Fibroblast of the aortic adventitia (primary cell): ENCODE results near the gene ZNHIT2. TPM values are rescaled to one million over a fixed set of nuclear protein-coding genes. Genes with fewer than 3 reads are reported as not detected.
A peak's percentile ranks its signal among the peaks of the same experiment; 100 is the strongest.

Experiments used
- DNase-seq: peaks from one replicate; pipeline ENCODE4 v3.0.0-alpha.2; 2010; ENCODE audit warnings: low read depth
- H3K4me3 ChIP-seq: 2 replicates; pipeline ENCODE4 v1.5.1; 2011; ENCODE audit warnings: low read depth, mild to moderate bottlenecking, control low read depth, low read length, moderate library complexity
- total RNA-seq: library from RNA; depleted of rRNA; stranded (reverse); fragments of >200 nt; gene quantifications from 2 replicates; pipeline ENCODE4 v1.2.3, GENCODE V29; 2012; ENCODE audit warnings: low replicate concordance
- TF ChIP-seq, protein P1 (sequence below): IDR thresholded peaks from 2 replicates; pipeline ENCODE4 v1.5.1; 2011; ENCODE audit warnings: mild to moderate bottlenecking, low read length, control low read depth, inconsistent platforms; ENCODE audit not compliant: insufficient read depth

The ZNHIT2 gene
- total RNA-seq, 1 donor = 9.9 TPM

DNA sequence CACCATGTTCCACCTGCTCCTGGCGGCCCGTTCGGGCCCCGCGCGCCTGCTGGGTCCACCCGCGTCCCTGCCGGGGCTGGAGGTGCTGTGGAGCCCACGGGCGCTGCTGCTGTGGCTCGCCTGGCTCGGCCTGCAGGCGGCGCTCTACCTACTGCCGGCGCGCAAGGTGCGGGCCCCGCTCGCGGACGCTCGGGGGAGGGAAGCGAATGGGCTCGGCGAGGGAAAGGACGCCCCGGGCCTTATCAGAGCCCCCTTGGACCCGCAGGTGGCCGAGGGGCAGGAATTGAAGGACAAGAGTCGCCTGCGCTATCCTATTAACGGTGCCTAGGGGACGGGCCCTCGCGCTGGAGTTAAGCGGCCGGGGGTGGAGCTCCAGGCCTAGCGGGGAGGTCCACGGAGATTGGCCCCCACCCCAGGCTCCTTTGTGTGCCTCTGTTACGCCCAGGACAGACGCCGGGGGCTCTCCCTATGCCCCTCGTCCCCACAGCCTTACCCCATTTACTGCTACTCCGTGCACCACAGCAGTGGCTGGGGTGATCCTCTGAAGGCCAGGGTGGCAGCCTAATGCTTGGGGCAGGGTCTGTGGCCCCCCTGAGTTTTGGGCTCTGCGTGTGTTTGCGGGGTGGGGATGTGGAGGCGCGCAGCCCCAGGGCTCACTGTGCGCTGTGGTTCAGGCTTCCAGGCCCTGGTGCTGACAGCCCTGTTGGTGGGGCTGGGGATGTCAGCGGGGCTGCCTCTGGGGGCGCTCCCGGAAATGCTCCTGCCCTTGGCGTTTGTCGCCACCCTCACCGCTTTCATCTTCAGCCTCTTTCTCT is 4.7 kb downstream of the ZNHIT2 start:
- peak; percentile 28 for DNase-seq
- TF ChIP-seq, protein P1, sequence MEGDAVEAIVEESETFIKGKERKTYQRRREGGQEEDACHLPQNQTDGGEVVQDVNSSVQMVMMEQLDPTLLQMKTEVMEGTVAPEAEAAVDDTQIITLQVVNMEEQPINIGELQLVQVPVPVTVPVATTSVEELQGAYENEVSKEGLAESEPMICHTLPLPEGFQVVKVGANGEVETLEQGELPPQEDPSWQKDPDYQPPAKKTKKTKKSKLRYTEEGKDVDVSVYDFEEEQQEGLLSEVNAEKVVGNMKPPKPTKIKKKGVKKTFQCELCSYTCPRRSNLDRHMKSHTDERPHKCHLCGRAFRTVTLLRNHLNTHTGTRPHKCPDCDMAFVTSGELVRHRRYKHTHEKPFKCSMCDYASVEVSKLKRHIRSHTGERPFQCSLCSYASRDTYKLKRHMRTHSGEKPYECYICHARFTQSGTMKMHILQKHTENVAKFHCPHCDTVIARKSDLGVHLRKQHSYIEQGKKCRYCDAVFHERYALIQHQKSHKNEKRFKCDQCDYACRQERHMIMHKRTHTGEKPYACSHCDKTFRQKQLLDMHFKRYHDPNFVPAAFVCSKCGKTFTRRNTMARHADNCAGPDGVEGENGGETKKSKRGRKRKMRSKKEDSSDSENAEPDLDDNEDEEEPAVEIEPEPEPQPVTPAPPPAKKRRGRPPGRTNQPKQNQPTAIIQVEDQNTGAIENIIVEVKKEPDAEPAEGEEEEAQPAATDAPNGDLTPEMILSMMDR = peak; percentile 70

DNA sequence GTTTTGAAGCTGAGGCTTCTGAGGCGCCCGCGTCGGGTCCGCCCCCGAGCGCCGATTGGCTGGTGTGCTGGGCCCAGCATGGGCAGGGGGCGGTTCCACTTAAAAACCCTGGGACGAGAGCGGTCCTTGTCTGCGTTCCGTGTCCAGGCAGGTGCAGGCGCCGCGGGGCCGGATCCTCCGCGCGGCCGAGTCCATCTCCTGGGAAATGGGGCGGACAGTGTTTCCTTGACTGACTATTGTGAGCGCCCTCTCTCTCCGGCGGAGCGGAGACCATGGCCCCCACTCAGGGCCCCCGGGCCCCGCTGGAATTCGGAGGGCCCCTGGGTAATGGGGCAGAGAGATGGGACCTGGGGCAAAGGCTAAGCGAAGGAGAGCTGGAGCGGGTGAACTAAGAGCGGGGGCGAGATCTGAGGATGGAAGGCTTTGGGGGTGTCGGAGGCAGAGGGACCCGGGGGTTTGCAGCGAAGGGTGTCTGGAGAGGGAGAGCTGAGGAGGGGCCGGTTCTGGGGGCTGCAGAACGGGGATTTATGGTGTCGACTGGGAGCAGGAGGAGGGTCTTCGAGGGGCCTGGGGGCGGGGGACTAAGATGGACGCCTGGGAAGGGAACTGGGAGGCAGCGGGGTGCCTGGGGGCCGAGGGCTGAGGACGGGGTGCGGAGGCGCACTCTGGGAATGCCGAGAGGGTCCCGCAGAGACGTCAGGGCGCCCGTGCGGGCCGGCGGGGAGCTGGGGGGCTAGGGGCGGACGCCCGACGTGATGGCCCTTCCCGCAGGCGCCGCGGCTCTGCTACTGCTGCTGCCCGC is 5.6 kb downstream of the ZNHIT2 start, which contains the start of gene TM7SF2:
Gene TM7SF2, plus strand, starts transcription at position 129 of the 802 bp plus-strand sequence. Its CDS starts 144 bp downstream, at position 273.
- TF ChIP-seq, protein P1 = no peak
- peak; percentile 81 for DNase-seq
- H3K4me3 ChIP-seq = peak within 1 kb of the TSS; percentile 66

More for the DNA sequence above, 4.7 kb downstream of the ZNHIT2 start:
- peak overlapping the region; percentile 66 for H3K4me3 ChIP-seq

DNA sequence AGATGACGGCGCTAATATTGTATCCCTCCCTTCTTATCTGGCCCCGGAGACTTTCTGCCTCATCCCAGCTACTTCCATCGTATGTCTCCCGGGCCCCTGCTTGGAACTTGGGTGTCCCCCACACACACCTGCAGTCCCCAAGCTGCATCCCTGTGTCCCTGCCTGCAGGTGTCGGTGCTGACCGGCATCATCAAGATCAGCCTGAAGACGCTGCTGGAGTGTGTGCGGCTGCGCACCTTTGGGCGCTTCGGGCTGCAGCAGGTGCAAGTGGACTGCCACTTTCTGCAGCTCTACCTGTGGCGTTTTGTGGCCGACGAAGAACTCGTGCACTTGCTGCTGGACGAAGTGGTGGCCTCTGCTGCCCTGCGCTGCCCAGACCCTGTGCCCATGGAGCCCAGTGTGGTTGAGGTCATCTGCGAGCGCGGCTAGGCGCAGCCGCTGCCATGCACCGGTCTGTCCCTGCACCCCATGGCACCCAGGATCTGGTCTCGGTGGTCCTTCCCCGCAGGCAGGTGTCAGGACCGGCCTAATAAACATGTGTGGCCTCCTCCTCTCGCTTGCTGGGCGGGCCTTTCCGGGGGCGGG is 6.2 kb downstream of the ZNHIT2 start:
- TF ChIP-seq, protein P1 = no peak
- DNase-seq = no peak
- no peak overlapping the region for H3K4me3 ChIP-seq

DNA sequence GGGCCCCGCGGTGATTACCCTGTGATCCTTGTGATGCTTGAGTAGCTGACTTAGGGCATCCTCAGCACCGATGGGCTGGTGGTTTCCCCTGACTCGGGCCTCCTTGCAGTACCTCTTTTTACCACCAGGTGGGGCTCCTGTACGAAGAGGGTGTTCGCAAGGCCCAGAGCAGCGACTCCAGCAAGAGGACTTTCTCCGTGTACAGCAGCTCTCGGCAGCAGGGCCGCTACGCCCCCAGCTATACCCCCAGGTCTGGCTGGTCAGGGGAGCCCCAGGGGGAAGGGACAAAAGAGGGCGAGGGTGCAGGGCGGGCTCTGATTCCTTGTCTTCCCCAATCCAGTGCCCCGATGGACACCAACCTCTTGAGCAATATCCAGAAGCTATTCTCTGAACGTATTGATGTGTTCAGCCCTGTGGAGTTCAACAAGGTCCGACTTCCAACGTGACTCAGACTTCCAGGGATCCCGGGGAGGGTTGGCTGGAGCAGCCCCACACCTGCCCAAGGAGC is 7.1 kb downstream of the ZNHIT2 start:
- TF ChIP-seq, protein P1 = peak; percentile 99
- no peak overlapping the region for H3K4me3 ChIP-seq
- peak; percentile 83 for DNase-seq

DNA sequence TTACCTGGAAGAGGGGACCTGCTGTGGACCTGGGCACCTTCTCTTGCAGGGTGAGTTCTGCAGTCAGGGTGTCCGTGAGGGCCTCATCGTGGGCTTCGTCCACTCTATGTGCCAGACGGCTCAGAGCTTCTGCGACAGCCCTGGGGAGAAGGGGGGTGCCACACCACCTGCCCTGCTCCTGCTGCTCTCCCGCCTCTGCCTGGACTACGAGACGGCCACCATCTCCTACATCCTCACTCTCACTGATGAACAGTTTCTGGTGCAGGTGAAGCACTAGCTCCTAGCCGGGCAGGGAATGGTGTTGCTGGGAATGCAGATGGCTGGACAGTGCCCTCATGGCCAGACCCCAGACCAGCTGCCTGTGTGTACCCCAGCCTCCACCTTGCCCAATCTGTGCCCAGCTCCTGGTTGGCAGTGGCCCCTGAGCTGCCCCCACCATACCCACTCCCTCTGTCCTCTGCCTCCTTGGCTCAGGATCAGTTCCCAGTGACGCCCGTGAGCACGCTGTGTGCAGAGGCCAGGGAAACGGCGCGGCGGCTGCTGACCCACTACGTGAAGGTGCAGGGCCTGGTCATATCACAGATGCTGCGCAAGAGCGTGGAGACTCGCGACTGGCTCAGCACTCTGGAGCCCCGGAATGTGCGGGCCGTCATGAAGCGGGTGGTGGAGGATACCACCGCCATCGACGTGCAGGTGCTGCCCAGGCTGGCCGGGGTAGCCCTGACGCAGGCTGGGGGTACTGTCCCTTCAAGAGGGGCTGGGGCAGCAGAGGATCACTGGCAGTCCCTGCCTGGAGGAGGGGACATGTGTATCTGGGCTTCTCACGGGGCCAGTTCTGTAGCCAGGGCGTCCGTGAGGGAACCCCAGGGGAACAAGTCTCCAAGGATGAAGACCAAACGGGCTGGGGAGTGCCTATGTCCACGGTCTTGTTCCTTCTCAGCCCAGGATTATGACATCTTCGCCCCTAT is 8.0 kb downstream of the ZNHIT2 start:
- TF ChIP-seq, protein P1 = no peak
- H3K4me3 ChIP-seq = no peak overlapping the region
- no peak for DNase-seq
